GM12801 (cell line): Measurements from ENCODE around the gene SCMH1.

Experiments
- TF ChIP-seq, protein P1 (sequence below): IDR thresholded peaks from one replicate; pipeline ENCODE4 v1.5.1; 2011; ENCODE audit warnings: control low read depth; ENCODE audit not compliant: insufficient read length; ENCODE audit errors: extremely low read depth

SCMH1 gene

DNA sequence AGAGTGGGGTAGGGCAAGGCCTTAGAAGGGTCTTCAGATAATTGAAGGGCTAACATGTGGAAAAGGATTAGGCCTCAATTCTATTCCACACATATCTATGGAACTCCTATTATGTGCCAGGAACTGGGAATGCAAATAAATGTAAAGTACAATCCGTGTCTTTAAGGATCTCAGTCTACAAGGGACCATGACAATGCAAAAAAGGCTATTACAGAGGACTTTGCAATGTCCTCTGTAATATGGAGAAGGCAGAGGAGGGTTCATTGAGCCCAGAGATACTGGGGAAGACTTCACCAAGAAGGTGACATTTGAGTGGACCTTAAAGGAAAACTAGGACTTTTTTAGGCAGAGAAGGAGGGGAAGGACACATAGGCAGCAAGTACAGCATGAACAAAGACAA is 4.5 kb upstream of the SCMH1 start:
- TF ChIP-seq, protein P1, sequence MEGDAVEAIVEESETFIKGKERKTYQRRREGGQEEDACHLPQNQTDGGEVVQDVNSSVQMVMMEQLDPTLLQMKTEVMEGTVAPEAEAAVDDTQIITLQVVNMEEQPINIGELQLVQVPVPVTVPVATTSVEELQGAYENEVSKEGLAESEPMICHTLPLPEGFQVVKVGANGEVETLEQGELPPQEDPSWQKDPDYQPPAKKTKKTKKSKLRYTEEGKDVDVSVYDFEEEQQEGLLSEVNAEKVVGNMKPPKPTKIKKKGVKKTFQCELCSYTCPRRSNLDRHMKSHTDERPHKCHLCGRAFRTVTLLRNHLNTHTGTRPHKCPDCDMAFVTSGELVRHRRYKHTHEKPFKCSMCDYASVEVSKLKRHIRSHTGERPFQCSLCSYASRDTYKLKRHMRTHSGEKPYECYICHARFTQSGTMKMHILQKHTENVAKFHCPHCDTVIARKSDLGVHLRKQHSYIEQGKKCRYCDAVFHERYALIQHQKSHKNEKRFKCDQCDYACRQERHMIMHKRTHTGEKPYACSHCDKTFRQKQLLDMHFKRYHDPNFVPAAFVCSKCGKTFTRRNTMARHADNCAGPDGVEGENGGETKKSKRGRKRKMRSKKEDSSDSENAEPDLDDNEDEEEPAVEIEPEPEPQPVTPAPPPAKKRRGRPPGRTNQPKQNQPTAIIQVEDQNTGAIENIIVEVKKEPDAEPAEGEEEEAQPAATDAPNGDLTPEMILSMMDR, result no peak

DNA sequence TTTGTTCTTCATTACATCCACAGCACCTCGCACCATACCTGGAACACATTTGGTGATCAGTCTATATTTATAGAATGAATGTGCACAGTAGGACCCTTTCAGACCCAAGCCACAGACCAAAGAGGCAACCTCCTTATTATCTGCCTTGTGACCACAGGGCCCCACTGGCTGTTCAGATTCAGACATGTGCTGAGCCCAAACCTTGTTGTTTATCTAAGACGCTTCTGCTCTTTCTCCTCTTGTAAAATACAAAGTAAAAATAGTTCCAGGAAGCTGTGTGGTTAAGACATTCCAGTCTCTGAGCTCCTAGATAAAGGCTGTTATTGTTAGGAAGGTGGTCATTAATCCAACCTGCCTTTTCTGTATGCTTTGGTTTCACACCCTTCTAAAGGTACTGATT is 3.6 kb upstream of the SCMH1 start:
- TF ChIP-seq, protein P1, result no peak

DNA sequence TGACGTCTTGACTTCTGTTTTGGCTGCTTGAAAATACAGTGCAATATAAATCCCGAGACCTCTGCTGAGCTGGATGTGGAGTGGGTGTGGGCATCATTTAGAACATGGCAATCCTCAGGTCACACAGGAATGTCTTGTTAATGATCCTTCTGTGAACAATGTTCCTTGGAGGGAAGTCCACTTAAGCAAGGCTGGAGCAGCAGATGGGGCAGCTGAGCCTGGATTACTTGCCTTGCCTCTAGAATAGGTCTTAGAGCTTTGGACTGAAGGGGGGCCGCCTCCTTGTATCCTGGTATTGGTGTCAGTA is 926 bp upstream of the SCMH1 start:
- TF ChIP-seq, protein P1, result no peak

DNA sequence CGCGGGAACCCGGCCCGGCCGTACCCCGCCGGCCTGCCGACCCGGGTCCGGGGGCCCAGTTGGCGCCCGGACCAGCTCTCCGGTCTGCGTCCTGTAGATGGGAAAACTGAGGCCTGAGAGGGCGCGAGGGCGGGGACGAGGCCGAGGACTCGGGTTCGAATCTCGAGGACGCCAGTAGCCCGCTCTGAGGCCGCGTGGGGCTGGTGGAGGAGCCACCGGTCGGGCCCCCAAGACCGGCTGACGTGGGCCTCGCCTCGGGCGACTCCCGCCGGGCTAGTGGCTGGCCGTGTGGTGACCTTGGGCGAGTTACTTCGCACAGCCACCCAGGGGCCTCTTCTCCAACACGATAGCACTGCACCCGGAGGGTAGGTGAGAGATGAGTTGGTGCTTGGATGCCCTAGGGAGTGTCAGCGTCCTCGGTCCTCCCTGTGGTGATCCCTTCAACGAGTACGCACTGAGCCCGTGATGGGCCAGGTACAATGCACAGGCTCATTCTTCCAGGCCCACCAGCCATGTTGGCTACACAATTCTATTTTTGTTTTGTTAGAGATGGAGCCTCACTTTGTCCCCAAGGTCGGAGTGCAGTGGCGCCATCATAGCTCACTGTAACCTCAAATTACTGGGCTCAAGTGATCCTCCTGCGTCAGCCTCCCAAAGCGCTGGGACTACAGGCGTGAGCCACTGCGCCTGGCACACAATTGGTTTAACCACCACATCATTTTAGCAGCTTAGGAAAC is 404 bp upstream of the SCMH1 start:
- TF ChIP-seq, protein P1, result no peak

DNA sequence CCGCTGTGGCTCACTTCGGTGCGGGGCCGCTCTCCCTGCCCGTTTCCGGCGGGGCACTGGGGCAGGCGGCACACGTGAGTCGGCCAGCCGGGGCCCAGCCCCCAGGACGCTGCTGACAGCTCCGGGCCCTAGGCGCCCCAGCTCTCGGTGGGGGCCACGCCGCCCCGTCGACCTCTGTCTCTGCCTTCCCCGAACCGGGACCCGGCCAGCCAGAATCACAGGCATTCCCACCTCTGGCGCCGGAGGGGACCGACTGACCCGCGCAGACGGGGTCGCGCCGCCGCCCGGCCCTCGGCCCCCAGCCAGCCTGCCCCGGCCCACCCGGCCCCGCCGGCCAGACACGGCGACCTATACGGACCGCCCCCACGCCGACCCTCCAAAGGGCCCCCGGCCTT is 755 bp downstream of the SCMH1 start:
- TF ChIP-seq, protein P1, result no peak

DNA sequence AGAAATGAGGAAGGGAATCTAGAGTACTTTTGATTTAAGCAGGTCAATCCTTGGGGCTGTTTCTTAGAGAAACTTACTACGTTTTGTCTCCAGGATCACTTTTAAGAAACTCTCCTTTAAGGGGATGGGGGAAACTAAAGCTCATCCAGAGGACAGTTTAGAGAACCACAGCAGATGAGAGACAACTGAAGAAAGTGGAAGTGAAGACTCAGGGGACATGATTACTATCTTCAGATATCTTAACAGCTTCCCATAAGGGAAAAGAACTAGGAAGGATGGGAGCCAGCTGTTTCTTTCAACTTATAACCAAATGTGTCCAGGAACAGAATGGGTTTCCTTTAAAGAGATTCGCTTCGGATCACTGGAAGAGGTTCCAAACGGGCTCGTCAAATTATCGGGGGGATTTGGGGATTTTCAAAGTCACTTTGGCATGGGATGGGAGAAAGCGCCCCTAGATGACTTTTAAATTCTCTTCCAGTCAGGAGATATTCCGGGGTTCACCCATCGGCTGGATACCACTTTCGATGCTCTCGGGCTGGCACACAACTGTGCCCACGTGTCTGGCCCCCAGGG is 1.2 kb downstream of the SCMH1 start:
- TF ChIP-seq, protein P1, result no peak

DNA sequence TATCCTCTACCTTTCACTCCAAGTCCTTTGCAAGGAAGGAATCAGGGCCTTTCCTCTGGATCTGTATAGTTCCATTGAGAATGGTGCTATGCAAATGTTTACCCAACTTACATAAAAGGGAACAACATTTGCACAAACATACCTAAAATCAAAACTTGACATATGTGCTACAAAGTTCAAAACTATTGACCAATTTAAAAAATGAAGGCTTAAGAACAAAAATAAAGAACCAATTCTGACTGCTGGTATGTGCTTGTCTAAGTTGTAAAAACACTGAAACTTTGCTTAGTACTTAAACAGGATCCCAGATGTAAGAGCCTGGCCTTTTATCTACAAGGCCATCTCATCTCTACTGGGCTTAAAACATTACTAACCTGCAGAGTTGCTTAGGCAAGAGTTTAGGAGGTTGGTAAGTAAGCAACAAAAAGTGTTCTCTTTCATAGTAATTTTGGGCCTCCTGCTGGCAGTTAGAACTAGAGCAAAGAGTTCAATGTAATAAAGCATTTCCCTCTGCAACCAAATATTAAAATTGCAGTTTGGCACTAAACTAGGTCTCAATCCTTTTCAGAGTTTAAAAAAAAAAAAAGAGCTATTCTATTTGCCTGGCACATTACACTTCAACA is 2.0 kb downstream of the SCMH1 start:
- TF ChIP-seq, protein P1, result no peak
